Measurements from ENCODE around the gene MYCBP2.
"Not testable (repeated sequence)": the region's sequence is repeated elsewhere in the genome, so short reads cannot be mapped to it uniquely, and the experiment has no call there.

The MYCBP2 gene

DNA sequence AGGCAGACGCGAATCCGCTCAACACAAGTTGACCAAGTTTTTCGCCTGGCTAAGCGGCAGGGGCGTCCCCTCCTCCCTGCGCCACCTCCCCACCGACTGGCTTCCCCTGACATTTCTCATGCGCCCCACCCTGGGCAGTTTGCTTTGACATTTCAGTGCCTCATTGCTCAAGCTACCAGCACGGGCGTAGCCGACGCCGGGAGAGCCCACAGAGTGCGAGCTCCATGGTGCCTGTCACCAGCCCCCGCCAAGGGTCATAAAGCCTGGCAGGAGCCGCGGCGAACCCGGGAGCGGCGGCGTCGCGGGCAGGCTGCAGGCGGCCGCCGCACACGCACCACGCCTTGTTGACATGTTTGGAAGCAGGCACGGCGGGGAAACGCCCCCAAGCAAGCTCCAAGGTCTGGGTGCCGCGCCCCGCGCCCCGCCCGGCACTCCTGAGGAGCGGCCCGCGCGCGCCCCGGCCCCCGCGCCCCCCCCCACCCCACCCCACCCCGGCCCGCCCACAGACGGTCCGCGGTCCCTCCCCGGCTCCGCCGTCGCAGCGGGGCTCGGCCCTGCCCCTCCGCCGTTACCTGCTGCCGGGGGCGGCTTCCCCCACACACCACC lies 300.5 kb downstream of the MYCBP2 start:
- peak; percentile 53 for DNase-seq

DNA sequence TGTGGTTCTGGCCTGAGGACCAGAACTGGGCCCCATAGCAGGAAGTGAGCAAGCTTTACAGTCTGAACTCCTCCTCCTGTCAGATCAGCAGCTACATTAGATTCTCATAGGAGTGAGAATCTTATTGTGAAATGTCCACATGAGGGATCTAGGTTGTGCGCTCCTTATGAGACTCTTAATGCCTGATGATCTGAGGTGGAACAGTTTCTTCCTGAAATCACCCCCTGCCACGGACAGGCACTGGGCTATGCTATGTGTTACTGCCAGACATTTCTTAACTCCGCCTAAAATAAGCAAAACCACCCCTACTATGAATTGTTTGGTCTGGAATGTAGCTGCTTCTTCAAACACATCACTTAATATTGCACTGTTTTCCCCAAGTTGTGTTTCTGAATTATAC lies 304.6 kb downstream of the MYCBP2 start:
- DNase-seq = peak; percentile 35

- no peak for DNase-seq
These were observed 307.1 kb downstream of the MYCBP2 start for GRCh38 chr13:77019756-77020155.

- no peak for DNase-seq
These were observed 309.8 kb downstream of the MYCBP2 start for GRCh38 chr13:77016888-77017623.

DNA sequence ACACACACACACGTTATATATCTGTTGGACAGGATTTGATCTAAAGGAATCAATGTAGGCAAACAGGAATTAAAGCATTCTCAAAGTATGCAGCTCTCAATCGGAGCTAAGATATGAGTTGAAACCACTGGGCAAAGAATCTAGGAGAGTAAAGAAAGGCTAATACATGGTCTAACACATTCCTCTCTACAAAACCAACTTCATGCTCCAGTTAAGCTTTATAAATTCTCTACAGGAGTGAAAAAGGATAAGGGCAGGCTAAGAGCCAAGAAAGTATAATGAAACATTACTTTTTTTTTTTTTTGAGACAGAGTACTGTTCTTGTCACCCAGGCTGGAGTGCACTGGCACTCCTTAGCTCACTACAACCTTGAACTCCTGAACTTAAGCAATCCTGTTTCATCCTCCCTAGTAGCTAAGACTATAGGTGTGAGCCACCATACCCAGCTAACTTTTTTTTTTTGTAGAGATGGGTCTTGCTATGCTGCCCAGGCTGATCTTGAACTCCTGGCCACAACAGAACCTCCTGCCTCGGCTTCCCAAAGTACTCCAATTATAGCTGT lies 310.6 kb downstream of the MYCBP2 start:
- no peak for DNase-seq

- DNase-seq = no peak
These were observed 311.8 kb downstream of the MYCBP2 start for GRCh38 chr13:77014906-77015685.

GRCh38 chr13:77013853-77014542 lies 312.9 kb downstream of the MYCBP2 start:
- no peak for DNase-seq

DNA sequence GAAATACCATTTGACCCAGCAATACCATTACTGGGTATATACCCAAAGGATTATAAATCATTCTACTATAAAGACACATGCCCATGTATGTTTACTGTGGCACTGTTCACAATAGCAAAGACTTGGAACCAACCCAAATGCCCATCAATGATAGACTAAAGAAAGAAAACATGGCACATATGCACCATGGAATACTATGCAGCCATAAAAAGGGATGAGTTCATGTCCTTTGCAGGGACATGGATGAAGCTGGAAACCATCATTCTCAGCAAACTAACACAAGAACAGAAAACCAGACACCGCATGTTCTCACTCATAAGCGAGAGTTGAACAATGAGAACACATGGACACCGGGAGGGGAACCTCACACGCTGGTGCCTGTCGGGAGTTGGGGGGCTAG lies 317.2 kb downstream of the MYCBP2 start:
- not testable (repeated sequence) for DNase-seq

- DNase-seq = no peak
These were observed 317.9 kb downstream of the MYCBP2 start for GRCh38 chr13:77009011-77009410.

- not testable (repeated sequence) for DNase-seq
These were observed 318.6 kb downstream of the MYCBP2 start for GRCh38 chr13:77008337-77008736.

GRCh38 chr13:77002590-77003190 lies 324.2 kb downstream of the MYCBP2 start:
- peak; percentile 17 for DNase-seq

DNA sequence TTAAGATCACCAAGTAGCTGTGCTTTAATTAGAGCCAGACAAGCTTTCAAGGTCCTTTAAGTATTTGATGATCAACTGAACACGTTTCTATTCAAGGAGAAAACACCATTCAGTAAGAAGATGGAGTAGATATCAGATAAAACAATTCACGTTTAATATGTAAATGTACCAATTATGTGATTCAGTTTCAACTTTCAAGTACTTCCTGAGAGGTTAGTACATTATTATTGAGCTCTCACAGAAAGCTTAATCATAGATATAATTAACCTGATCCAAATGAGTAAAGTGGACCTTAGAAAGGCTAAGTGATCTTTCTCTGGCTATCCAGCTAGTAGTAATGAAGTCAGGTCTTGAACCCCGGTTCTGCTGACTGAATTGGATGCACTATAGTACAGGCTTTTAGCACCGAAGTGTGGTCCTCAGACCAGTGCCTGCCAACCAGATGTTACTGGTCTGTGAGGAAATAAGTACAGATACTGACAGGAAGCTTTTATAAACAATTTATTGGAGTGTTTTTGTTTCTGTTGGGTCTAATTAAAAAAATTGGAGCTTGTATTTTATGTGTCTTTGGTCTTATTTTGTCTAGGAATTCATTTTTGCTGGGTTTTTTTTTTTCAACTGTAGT lies 324.8 kb downstream of the MYCBP2 start:
- no peak for DNase-seq

DNA sequence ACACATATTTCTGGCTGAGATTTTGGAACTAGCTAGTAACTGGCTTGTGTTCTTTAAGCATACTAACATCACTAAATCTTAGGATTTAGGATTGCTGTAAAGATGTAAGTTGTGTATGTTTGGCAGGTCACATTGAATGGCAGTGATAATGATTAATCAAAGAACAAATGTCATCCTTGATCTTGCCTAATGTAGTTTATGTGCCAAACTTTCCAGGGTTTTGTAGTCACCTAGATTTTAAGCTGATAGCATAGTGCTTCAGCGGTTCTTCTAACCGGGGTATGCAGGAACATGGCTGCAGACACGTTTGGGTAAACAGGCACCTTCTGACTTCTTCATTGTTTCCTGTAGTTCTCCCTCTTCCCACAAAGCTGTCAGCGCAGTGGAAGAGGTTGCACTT lies 325.4 kb downstream of the MYCBP2 start:
- DNase-seq = no peak

GRCh38 chr13:77000475-77000874 lies 326.4 kb downstream of the MYCBP2 start:
- DNase-seq = no peak

All from fibroblast of skin of abdomen (primary cell).